Cardiac fibroblast (primary cell): ENCODE data around the gene HMGXB4.
A peak's percentile ranks its signal among the peaks of the same experiment; 100 is the strongest.

Source experiments
- DNase-seq, 2 donors: peaks; one replicate each; pipeline versions ENCODE4 v3.0.0 to v3.0.0-alpha.2; 2010; ENCODE audit warnings: low read depth in 2 of 2
- H3K4me3 ChIP-seq, 2 donors: replicated peaks in 1 of 2; 1 replicate in 1 of 2; 2 replicates in 1 of 2; pipeline ENCODE4 v1.5.1; 2011; ENCODE audit warnings: low read depth in 2 of 2, low read length in 2 of 2, mild to moderate bottlenecking in 2 of 2, moderate library complexity in 1 of 2
- CTCF ChIP-seq: IDR thresholded peaks from one replicate; pipeline ENCODE4 v1.5.1; 2011; ENCODE audit warnings: low read depth, mild to moderate bottlenecking, low read length, inconsistent platforms

The HMGXB4 gene

GRCh38 chr22:35257002-35257320 is 332 bp upstream of the HMGXB4 start:
- no peak for TF ChIP-seq CTCF
- H3K4me3 ChIP-seq = peak overlapping the region; percentile 70 to 77
- no peak for DNase-seq

GRCh38 chr22:35258191-35258988 is 1.1 kb downstream of the HMGXB4 start:
- peak overlapping the region; percentile 70 to 77 for H3K4me3 ChIP-seq
- peak; percentile 22 to 28 for DNase-seq

GRCh38 chr22:35264986-35265385 is 7.7 kb downstream of the HMGXB4 start:
- DNase-seq = no peak
- no peak for TF ChIP-seq CTCF
- H3K4me3 ChIP-seq = no peak overlapping the region

More at GRCh38 chr22:35258191-35258988, 1.1 kb downstream of the HMGXB4 start:
- TF ChIP-seq CTCF = no peak

GRCh38 chr22:35266277-35266676 is 9.0 kb downstream of the HMGXB4 start:
- TF ChIP-seq CTCF = no peak
- no peak for DNase-seq

GRCh38 chr22:35269630-35270029 is 12.3 kb downstream of the HMGXB4 start:
- DNase-seq = no peak
- TF ChIP-seq CTCF = no peak

More at GRCh38 chr22:35266277-35266676, 9.0 kb downstream of the HMGXB4 start:
- H3K4me3 ChIP-seq = no peak overlapping the region

GRCh38 chr22:35274154-35274871 is 17.0 kb downstream of the HMGXB4 start:
- no peak for DNase-seq
- H3K4me3 ChIP-seq = no peak overlapping the region
- TF ChIP-seq CTCF = no peak

More at GRCh38 chr22:35269630-35270029, 12.3 kb downstream of the HMGXB4 start:
- H3K4me3 ChIP-seq = no peak overlapping the region
